AG10803 (cell line): ENCODE data around the gene NLN.
A peak's percentile ranks its signal among the peaks of the same experiment; 100 is the strongest.
"Not testable (repeated sequence)": the region's sequence is repeated elsewhere in the genome, so short reads cannot be mapped to it uniquely, and the experiment has no call there.

Experiments
- DNase-seq: peaks from one replicate; pipeline ENCODE4 v3.0.0; 2010; ENCODE audit warnings: low read depth
- H3K4me3 ChIP-seq: 2 replicates; pipeline ENCODE4 v1.5.1; 2011; ENCODE audit warnings: mild to moderate bottlenecking, low read length, control low read depth
- CTCF ChIP-seq: conservative IDR thresholded peaks from 2 replicates; pipeline ENCODE4 v1.5.1; 2011; ENCODE audit warnings: mild to moderate bottlenecking, low read length, control low read depth, inconsistent platforms

The NLN gene

GRCh38 chr5:65846101-65846500 is 124.1 kb downstream of the NLN start:
- no peak for TF ChIP-seq CTCF
- DNase-seq: no peak
- no peak overlapping the region for H3K4me3 ChIP-seq

DNA sequence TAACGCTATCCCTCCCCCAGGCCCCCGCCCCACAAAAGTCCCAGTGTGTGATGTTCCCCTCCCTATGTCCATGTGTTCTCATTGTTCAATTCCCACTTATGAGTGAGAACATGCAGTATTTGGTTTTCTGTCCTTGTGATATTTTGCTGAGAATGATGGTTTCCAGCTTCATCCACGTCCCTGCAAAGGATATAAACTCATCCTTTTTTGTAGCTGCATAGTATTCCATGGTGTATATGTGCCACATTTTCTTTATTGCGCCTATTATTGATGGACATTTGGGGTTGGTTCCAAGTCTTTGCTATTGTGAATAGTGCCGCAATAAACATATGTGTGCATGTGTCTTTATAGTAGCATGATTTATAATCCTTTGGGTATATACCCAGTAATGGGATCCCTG is 125.0 kb downstream of the NLN start:
- DNase-seq, H3K4me3 ChIP-seq: not testable (repeated sequence)

DNA sequence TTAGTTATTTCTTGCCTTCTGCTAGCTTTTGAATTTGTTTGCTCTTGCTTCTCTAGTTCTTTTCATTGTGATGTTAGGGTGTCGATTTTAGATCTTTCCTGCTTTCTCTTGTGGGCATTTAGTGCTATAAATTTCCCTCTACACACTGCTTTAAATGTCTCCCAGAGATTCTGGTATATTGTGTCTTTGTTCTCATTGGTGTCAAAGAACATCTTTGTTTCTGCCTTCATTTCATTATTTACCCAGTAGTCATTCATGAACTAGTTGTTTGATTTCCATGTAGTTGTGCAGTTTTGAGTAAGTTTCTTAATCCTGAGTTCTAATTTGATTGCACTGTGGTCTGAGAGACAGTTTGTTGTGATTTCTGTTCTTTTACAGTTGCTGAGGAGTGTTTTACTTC is 127.9 kb downstream of the NLN start:
- not testable (repeated sequence) for H3K4me3 ChIP-seq, DNase-seq

- no peak for TF ChIP-seq CTCF
- peak; percentile 89 for DNase-seq
- no peak overlapping the region for H3K4me3 ChIP-seq
Observed at GRCh38 chr5:65854925-65855324, 132.9 kb downstream of the NLN start.

DNA sequence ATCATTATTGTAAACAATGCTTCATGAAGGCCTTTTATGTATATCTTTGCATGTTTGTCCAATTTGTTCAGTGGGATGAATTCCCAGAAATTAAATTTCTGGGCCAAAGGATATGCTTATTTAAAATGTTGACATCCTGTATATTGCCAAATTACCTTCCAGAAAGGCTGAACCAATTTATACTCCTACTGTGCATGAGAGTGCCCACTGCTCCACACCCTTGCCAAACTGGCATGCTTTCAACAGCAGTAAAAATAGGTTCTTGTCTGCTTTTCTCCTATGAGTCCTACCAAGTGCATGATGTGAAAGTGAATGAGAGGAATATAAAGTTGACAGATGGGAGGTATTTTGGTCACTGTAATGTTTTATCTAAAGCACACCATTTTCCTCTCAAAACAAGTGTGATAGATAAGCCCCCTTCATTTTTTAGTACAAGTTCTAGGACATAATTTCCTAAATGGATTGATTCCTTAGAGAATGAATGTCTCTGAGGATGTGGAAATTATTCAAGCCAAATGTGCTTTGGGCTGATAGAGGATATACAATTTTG is 133.8 kb downstream of the NLN start:
- H3K4me3 ChIP-seq: no peak overlapping the region
- DNase-seq: peak; percentile 39
- no peak for TF ChIP-seq CTCF

DNA sequence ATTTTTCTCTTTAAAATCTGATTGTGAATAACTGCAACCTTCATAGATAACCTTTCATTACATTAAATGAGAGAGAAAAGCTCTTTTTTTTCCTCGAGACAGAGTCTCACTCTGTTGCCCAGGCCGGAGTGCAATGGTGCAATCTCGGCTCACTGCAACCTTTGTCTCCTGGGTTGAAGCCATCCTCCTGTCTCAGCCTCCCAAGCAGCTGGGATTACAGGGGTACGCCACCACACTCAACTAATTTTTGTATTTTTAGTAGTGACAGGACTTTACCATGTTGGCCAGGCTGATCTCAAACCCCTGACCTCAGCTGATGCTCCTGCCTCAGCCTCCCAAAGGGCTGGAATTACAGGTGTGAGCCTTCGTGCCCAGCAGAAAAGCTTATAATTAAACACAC is 134.5 kb downstream of the NLN start:
- no peak for TF ChIP-seq CTCF
- no peak for DNase-seq
- no peak overlapping the region for H3K4me3 ChIP-seq

GRCh38 chr5:65858316-65858715 is 136.3 kb downstream of the NLN start:
- no peak overlapping the region for H3K4me3 ChIP-seq
- peak; percentile 42 for DNase-seq
- TF ChIP-seq CTCF: no peak

DNA sequence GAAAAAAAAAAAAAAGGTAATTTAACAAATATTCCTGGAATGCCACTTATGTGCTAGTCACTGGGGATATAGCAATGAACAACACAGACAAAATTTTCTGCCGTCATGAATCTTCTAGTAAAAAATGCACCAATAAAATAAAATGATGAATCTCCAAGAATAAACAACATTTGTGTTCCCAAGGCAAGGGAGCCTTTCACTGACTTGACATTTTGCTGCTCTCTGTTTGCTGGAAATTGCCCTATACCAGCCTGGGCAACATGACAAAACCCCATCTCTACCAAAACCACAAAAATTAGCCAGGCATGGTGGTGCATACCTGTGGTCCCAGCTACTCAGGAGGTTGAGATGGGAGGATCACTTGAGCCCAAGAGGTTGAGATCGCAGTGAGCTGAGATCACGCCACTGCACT is 139.8 kb downstream of the NLN start:
- TF ChIP-seq CTCF: no peak
- DNase-seq: peak; percentile 99

More for the DNA sequence above, 139.8 kb downstream of the NLN start:
- H3K4me3 ChIP-seq: no peak overlapping the region
